H1 (cell line): Measurements from ENCODE around the gene FICD. TPM values are rescaled to one million over a fixed set of nuclear protein-coding genes. Genes with fewer than 3 reads are reported as not detected.

Experiments
- BRCA1 ChIP-seq: IDR thresholded peaks from 2 replicates; pipeline ENCODE4 v1.6.1; 2012; ENCODE audit warnings: low read depth, low read length, improper control_type of control experiment
- RXRA ChIP-seq: IDR thresholded peaks from 2 replicates; pipeline ENCODE4 v1.6.1; 2011; ENCODE audit warnings: low read depth, mild to moderate bottlenecking, low read length, moderate library complexity; ENCODE audit not compliant: insufficient read depth
- polyA plus RNA-seq, 7 experiments: library from polyadenylated mRNA; depleted of rRNA in 3 of 7; stranded (reverse) in 5 of 7; unstranded in 2 of 7; fragments of >200 nt in 5 of 7; fragments of 200-250 nt in 2 of 7; gene quantifications; 1 replicate in 5 of 7; 2 replicates in 1 of 7; 4 replicates in 1 of 7; pipeline versions ENCODE4 v1.2.1 to v1.2.3, GENCODE V29; 2011 to 2013; ENCODE audit warnings: missing spikeins in 2 of 7, mixed read lengths in 2 of 7
- total RNA-seq: library from RNA; stranded (reverse); fragmentation: NEBNext Ultra II Directional; extraction: Animal tissue kit (Norgen Biotek cat#: 25700); gene quantifications from 2 replicates; pipeline ENCODE4 v1.2.1, GENCODE V29; 2021

FICD gene
- total and polyA plus RNA-seq, 2 of the 8 experiments (the other 6 are each of a cell fraction or from before 2014, with no cell fraction given) = 2.2 to 6.0 TPM

GRCh38 chr12:108484431-108484830, 30.6 kb upstream of the FICD start (continued):
- TF ChIP-seq RXRA (no peak), BRCA1 (no peak)
